DMS79 (cell line): Measurements from ENCODE around the gene CYTH1.
"Not testable (repeated sequence)": the region's sequence is repeated elsewhere in the genome, so short reads cannot be mapped to it uniquely, and the experiment has no call there.

Source experiments
- DNase-seq: peaks from one replicate; lab custom pipeline; 2025; lab: John Stamatoyannopoulos, UW

CYTH1 gene

DNA sequence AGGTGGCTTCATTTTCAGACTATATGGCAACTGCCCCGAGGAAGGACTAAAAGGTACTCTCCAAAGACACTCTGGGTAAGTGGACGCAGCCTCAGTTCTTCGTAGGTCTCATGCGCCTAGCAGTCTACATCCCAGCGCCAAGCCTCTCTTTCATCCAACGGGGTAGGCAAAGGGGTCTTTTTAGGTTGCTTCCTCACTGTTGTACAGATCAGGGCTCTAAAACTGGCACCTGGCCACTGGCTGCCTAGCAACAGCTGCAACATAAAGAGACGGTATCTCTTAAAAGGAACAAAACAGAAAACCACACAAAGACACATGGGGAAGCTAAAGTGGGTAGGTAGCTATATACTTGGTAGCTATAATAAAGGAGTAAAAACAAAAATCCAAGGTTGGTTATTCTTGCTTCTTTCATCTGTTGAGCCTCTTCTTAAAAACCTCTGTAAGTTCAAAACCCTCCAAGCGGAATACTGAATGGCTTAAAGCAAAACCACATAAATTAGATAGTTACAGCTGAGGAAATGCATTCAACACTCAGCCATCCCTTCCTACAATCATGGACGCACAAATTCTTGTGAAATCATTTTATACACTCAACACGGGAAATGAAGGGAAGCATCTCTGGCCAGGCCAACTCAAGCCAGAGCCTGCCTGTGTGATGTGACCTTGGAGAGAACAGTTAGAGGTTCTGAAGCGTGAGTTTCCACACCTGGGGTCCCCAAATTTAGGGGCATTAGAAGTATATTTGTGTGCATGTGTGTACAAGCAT is 22.7 kb downstream of the CYTH1 start:
- peak; percentile 18 for DNase-seq

GRCh38 chr17:78753316-78754250 is 28.5 kb downstream of the CYTH1 start:
- no peak for DNase-seq

DNA sequence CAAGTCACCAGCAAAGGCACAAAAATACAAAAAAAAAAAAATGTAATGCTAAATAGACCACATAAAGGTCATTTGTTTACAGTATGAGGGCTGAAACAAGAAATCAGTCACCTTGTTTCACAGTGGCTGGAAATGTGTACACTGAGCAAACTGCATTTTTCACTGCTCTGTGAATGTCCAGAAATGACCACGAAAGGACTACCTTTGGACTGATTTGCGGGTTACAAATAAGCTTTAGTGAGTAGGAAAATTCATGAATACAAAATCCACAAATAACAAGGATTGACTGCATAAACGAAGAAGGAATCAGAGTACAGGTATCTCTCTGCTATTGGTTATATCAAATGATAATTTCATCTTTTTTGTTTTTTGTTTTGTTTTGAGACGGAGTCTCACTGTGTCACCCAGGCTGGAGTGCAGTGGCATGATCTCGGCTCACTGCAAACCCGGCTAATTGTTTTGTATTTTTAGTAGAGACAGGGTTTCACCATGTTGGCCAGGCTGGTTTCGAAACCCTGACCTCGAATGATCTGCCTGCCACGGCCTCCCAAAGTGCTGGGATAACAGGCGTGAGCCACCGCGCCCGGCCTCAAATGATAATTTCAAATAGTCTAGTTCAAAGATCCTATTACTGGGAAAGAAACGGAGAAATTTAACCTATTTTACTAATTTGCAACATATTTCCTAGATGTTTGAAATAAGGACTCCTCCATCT is 30.5 kb downstream of the CYTH1 start:
- DNase-seq = no peak

DNA sequence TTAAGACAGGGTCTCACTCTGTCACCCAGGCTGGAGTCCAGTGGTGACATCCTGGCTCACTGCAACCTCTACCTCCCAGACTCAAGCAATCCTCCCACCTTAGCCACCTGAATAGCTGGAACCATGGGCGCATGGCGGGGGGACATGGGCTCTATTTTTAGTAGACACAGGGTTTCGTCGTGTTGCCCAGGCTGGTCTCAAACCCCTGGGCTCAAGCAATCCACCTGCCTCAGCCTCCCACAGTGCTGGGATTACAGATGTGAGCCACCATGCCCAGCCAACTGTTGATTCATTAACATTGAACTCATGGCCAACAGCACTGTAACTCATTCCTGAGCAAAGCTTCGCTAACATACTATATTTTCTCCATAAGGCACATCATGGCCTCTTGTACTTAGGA is 31.1 kb downstream of the CYTH1 start:
- DNase-seq = not testable (repeated sequence)

DNA sequence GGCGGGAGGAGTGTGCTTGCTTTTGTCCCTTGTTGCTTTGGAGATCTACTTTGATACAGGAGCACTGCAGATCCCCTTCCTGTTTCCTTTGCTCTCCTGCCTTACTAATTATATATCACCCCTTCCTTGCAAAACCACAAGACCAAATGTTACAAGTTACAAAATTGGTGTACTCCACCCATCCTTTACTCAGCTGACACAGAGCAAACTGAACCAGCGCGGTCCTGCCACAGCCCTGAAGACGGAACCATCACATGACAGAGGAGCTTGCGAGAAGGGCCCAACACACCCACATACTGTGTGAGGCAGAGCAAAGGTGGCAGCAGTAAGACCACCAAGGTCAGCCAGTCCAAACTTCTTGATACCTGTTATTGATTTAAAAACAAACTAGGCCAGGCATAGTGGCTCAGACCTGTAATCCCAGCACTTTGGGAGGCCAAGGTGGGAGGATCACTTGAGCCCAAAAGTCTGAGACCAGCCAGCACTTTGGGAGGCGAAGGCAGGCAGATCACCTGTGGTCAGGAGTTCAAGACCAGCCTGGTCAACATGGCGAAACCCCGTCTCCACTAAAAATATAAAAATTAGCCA is 33.2 kb downstream of the CYTH1 start:
- DNase-seq = no peak

- no peak for DNase-seq
These were observed 33.9 kb downstream of the CYTH1 start for GRCh38 chr17:78748048-78748729.

DNA sequence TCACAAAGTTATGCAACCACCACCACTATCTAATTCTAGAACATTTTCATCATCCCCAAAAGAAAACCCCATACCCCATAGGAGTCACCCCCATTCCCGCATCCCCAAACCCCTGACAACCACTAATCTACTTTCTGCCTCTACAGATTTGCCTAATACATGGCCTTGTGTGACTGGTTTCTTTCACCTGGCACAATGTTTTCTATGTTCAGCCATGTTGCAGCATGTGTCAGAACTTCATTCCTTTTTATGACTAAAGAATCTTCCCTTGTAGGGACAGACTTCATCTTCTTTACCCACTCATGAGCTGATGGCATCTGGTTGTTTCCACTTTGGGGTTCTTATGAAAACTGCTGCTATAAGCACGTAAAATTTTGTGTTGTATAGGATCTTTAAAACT is 34.6 kb downstream of the CYTH1 start:
- no peak for DNase-seq

DNA sequence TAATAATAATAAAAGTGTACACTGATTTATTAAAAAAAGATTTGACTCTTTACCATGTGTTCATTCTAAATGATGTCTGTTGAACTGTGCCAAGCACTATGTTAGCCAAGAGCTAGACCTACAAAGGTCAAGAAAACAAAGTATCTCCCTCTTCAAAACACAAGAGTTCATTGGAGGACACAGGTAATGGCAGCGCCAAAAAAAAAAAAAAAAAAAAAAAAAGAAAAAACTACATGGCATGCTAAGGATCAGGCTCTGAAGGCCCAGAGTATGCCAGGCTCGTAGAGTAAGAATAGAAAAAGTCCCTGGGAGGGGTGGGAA is 35.2 kb downstream of the CYTH1 start:
- no peak for DNase-seq

- no peak for DNase-seq
These were observed 35.7 kb downstream of the CYTH1 start for GRCh38 chr17:78746263-78746948.

- DNase-seq = no peak
These were observed 36.5 kb downstream of the CYTH1 start for GRCh38 chr17:78745407-78746088.

GRCh38 chr17:78742901-78743300 is 39.2 kb downstream of the CYTH1 start:
- DNase-seq = no peak

- DNase-seq = no peak
These were observed 40.3 kb downstream of the CYTH1 start for GRCh38 chr17:78741644-78742284.

- no peak for DNase-seq
These were observed 42.6 kb downstream of the CYTH1 start for GRCh38 chr17:78739331-78739931.

DNA sequence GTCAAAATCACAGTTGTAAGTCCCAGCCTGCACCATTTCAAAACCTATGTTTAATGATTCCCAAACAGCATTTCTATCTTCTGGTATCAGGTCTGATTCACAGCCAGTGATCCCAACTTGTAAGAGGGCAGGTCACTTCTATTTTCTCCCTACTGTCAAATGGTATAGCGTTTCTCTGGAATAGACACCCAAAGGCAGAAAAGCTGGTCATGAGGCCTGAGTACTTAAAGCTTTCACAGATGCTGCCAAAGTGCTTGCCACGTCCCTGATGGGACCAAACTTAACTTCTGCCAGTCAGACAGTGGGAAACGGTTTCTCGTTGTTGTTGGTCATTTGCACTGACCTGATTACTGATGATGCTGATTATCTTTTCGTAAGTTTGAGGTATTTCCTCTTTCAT is 43.4 kb downstream of the CYTH1 start:
- no peak for DNase-seq

DNA sequence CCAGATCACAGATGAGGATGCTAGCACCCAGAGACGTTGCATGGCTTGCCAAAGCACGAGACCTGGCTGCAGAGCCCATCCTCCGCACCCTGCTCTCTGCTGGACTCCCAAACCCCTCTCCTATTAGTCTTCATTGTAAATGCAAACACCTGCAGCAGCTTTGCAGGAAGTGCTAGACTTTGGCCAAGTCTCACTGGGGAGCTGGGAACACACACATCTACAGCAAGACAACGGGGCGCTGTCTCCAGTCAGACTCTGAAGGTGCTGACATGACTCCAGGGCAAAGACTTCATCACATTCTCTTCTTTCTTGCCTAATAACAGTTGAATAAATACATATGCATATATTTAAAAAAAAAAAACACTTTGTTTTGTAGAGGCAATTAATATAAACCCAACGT is 43.8 kb downstream of the CYTH1 start:
- DNase-seq = no peak

DNA sequence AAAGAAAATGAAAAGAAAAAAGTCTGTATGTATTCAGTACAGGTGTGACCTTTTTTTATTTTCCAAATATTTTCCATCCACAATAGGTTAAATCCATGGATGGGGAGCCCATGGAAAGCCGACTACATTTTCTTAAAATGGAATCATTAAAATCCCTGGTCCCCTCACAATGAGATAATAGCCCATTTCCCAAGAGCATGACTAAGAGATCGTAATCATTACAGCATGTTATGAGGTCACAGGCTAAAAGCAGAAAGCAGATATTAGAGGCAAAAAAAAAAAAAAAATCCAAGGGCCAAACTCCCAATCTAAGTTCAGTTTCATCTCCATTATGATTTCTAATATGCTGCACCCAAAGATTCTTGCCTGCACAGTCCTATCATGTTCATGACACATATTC is 44.7 kb downstream of the CYTH1 start:
- no peak for DNase-seq

DNA sequence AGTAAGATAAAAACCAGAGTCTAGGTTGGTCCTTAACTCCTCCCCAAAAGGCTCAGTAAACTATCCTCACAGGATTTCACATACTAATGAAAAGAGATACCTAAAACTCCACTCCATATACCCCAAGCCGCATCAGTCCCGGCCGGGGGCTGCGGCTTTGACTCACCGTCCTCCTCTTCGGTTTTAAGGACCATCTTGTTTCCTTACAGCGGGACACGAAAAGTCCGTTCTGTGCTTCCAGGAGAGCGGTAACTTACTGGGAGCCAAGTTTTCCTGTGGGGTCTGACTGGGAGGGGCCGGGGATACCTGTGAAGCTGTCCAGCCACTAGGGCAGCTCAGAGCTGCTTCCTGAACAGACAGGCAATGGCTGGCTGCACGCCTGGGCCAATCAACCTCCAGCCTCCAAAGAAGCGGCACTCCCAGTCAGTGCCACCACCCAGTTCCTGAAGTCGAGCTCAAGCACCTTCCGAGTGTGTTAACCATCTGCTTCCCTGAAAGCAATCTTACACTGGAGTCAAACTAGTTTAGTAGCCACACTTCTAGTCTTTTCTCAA is 45.5 kb downstream of the CYTH1 start:
- peak; percentile 65 for DNase-seq

DNA sequence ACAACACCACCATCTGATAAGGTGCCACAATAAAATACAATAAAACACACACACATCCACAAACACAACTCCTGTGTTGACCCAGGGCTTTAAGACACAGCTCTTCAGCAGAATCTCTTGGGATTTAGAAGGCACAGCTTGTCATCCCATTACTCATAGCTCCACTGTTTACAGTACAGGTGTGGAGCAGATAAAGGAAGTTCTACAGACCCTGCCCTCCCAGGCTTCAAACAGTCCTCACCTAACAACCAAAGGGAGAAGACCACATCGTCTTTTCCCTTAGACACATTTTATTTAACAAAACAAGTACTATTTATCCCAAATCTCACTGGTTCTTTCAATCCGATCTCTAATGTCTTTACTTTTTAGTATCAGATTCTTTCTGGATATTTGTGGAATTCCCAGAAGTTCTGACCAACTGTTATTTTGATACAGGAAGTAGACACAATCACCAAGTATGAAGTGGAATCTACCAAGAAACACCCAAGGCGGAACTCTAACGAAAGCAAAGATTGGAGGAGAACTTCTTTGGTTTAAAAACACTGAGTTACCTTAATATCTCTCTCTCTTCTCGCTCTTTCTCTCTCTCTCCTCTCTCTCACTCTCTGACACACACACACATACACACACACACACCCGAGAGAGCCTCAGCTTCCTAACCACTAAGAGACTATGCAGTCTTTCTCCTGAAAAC is 46.1 kb downstream of the CYTH1 start:
- no peak for DNase-seq
